ENCODE results near the gene WIZ.

Gene WIZ

GRCh38 chr19:15448778-15449619 lies 757 bp downstream of the WIZ start:
- FAIRE-seq (no peak), DNase-seq (ENCODE audit: insufficient read length) (no peak)
- TF ChIP-seq POLR2AphosphoS5 (IDR thresholded peaks at IDR 0.05; ENCODE audit: low read depth, low read length) (no peak), POLR2A (IDR thresholded peaks at IDR 0.05; ENCODE audit: low read depth, low read length) (no peak; the same call in 1 of the 2 replicates)

- DNase-seq (ENCODE audit: insufficient read length) (no peak), FAIRE-seq (peak; percentile 76)
- no peak for TF ChIP-seq TAF1 (IDR thresholded peaks at IDR 0.05; ENCODE audit: borderline replicate concordance, low read depth, low read length)
- TF ChIP-seq POLR2AphosphoS5 (IDR thresholded peaks at IDR 0.05; ENCODE audit: low read depth, low read length): no peak
- TF ChIP-seq POLR2A (IDR thresholded peaks at IDR 0.05; ENCODE audit: low read depth, low read length): no peak
Measured at GRCh38 chr19:15448044-15448777, 1.5 kb downstream of the WIZ start.

GRCh38 chr19:15447057-15447456 lies 2.7 kb downstream of the WIZ start:
- TF ChIP-seq TAF1 (IDR thresholded peaks at IDR 0.05; ENCODE audit: borderline replicate concordance, low read depth, low read length) (no peak), POLR2AphosphoS5 (IDR thresholded peaks at IDR 0.05; ENCODE audit: low read depth, low read length) (no peak), POLR2A (IDR thresholded peaks at IDR 0.05; ENCODE audit: low read depth, low read length) (no peak)
- DNase-seq (ENCODE audit: insufficient read length) (no peak), FAIRE-seq (no peak)

- TF ChIP-seq POLR2AphosphoS5 (IDR thresholded peaks at IDR 0.05; ENCODE audit: low read depth, low read length): no peak
- TF ChIP-seq POLR2A (IDR thresholded peaks at IDR 0.05; ENCODE audit: low read depth, low read length): no peak
- TF ChIP-seq TAF1 (IDR thresholded peaks at IDR 0.05; ENCODE audit: borderline replicate concordance, low read depth, low read length): no peak
- FAIRE-seq (no peak), DNase-seq (ENCODE audit: insufficient read length) (no peak)
Measured at GRCh38 chr19:15445807-15446376, 3.9 kb downstream of the WIZ start.

- DNase-seq (ENCODE audit: insufficient read length): no peak
- no peak for TF ChIP-seq TAF1 (IDR thresholded peaks at IDR 0.05; ENCODE audit: borderline replicate concordance, low read depth, low read length)
- no peak for TF ChIP-seq POLR2AphosphoS5 (IDR thresholded peaks at IDR 0.05; ENCODE audit: low read depth, low read length)
- TF ChIP-seq POLR2A (IDR thresholded peaks at IDR 0.05; ENCODE audit: low read depth, low read length): no peak
- no peak for FAIRE-seq
Measured at GRCh38 chr19:15445227-15445605, 4.5 kb downstream of the WIZ start.

GRCh38 chr19:15444505-15445226 lies 5.1 kb downstream of the WIZ start:
- TF ChIP-seq POLR2A (IDR thresholded peaks at IDR 0.05; ENCODE audit: low read depth, low read length) (no peak), POLR2AphosphoS5 (IDR thresholded peaks at IDR 0.05; ENCODE audit: low read depth, low read length) (no peak), TAF1 (IDR thresholded peaks at IDR 0.05; ENCODE audit: borderline replicate concordance, low read depth, low read length) (no peak)
- FAIRE-seq (no peak), DNase-seq (ENCODE audit: insufficient read length) (no peak)

GRCh38 chr19:15443838-15444237 lies 5.9 kb downstream of the WIZ start:
- no peak for FAIRE-seq
- DNase-seq (ENCODE audit: insufficient read length): no peak
- TF ChIP-seq TAF1 (IDR thresholded peaks at IDR 0.05; ENCODE audit: borderline replicate concordance, low read depth, low read length) (no peak), POLR2AphosphoS5 (IDR thresholded peaks at IDR 0.05; ENCODE audit: low read depth, low read length) (no peak), POLR2A (IDR thresholded peaks at IDR 0.05; ENCODE audit: low read depth, low read length) (no peak)

GRCh38 chr19:15443325-15443724 lies 6.4 kb downstream of the WIZ start:
- TF ChIP-seq POLR2AphosphoS5 (IDR thresholded peaks at IDR 0.05; ENCODE audit: low read depth, low read length) (no peak), TAF1 (IDR thresholded peaks at IDR 0.05; ENCODE audit: borderline replicate concordance, low read depth, low read length) (no peak), POLR2A (IDR thresholded peaks at IDR 0.05; ENCODE audit: low read depth, low read length) (no peak)
- DNase-seq (ENCODE audit: insufficient read length): no peak
- FAIRE-seq: no peak

GRCh38 chr19:15442142-15442920 lies 7.4 kb downstream of the WIZ start:
- DNase-seq (ENCODE audit: insufficient read length): no peak
- TF ChIP-seq TAF1 (IDR thresholded peaks at IDR 0.05; ENCODE audit: borderline replicate concordance, low read depth, low read length): no peak
- TF ChIP-seq POLR2A (IDR thresholded peaks at IDR 0.05; ENCODE audit: low read depth, low read length): no peak
- TF ChIP-seq POLR2AphosphoS5 (IDR thresholded peaks at IDR 0.05; ENCODE audit: low read depth, low read length): no peak
- no peak for FAIRE-seq

- no peak for DNase-seq (ENCODE audit: insufficient read length)
- peak; percentile 88 for FAIRE-seq
Measured at GRCh38 chr19:15441317-15441716, 8.4 kb downstream of the WIZ start.

More at GRCh38 chr19:15441317-15441716, 8.4 kb downstream of the WIZ start:
- no peak for TF ChIP-seq POLR2A (IDR thresholded peaks at IDR 0.05; ENCODE audit: low read depth, low read length)
- no peak for TF ChIP-seq POLR2AphosphoS5 (IDR thresholded peaks at IDR 0.05; ENCODE audit: low read depth, low read length)
- TF ChIP-seq TAF1 (IDR thresholded peaks at IDR 0.05; ENCODE audit: borderline replicate concordance, low read depth, low read length): no peak
